Activated CD8-positive, alpha-beta memory T cell treated with anti-CD3 and anti-CD28 coated beads, Interleukin-2, amount 50 U/mL, for 48 hours (primary cell): ENCODE measurements around the gene EXD3.

Experiments used
- DNase-seq: peaks from one replicate; pipeline ENCODE4 v3.0.0-alpha.2; 2020

Gene EXD3

GRCh38 chr9:137409515-137409914, 13.4 kb downstream of the EXD3 start:
- no peak for DNase-seq

- DNase-seq = no peak
These were observed 14.1 kb downstream of the EXD3 start for GRCh38 chr9:137408651-137409405.

- DNase-seq = no peak
These were observed 15.2 kb downstream of the EXD3 start for GRCh38 chr9:137407590-137408300.

- DNase-seq = peak; percentile 84
These were observed 15.9 kb downstream of the EXD3 start for GRCh38 chr9:137406876-137407589.

- DNase-seq = no peak
These were observed 16.7 kb downstream of the EXD3 start for GRCh38 chr9:137406085-137406760.

GRCh38 chr9:137405677-137406081, 17.3 kb downstream of the EXD3 start:
- DNase-seq = no peak

- DNase-seq = no peak
These were observed 17.9 kb downstream of the EXD3 start for GRCh38 chr9:137404961-137405567.

- no peak for DNase-seq
These were observed 19.7 kb downstream of the EXD3 start for GRCh38 chr9:137403269-137403668.

- DNase-seq = no peak
These were observed 20.2 kb downstream of the EXD3 start for GRCh38 chr9:137402746-137403145.

- no peak for DNase-seq
These were observed 24.1 kb downstream of the EXD3 start for GRCh38 chr9:137398561-137399468.

GRCh38 chr9:137397675-137398423, 25.1 kb downstream of the EXD3 start:
- DNase-seq = peak; percentile 69

- DNase-seq = no peak
These were observed 26.2 kb downstream of the EXD3 start for GRCh38 chr9:137396634-137397367.

- no peak for DNase-seq
These were observed 26.7 kb downstream of the EXD3 start for GRCh38 chr9:137396227-137396626.

GRCh38 chr9:137395666-137396010, 27.3 kb downstream of the EXD3 start:
- no peak for DNase-seq

- DNase-seq = no peak
These were observed 27.9 kb downstream of the EXD3 start for GRCh38 chr9:137394866-137395665.

- no peak for DNase-seq
These were observed 29.5 kb downstream of the EXD3 start for GRCh38 chr9:137393176-137394150.

GRCh38 chr9:137392232-137393007, 30.5 kb downstream of the EXD3 start:
- DNase-seq = no peak
